Progenitor cell of endocrine pancreas (in vitro differentiated cells): ENCODE data around the gene KRTAP12-2. TPM values are rescaled to one million over a fixed set of nuclear protein-coding genes. Genes with fewer than 3 reads are reported as not detected.

Experiments
- DNase-seq: peaks from one replicate; pipeline ENCODE4 v3.0.0; 2021; ENCODE audit warnings: low spot score; ENCODE audit not compliant: unreplicated experiment
- H3K27ac Mint-ChIP-seq: 2 replicates; pipeline ENCODE4 v1.8.0; 2021; ENCODE audit warnings: mild to moderate bottlenecking, moderate library complexity, mixed read lengths
- H3K27me3 Mint-ChIP-seq: 2 replicates; pipeline ENCODE4 v1.8.0; 2021; ENCODE audit warnings: mixed read lengths
- H3K36me3 Mint-ChIP-seq: 2 replicates; pipeline ENCODE4 v1.8.0; 2022; ENCODE audit warnings: mixed read lengths; ENCODE audit not compliant: insufficient read depth
- H3K4me1 Mint-ChIP-seq: 2 replicates; pipeline ENCODE4 v1.8.0; 2021; ENCODE audit warnings: low read depth, mixed read lengths
- H3K4me3 Mint-ChIP-seq: 2 replicates; pipeline ENCODE4 v1.8.0; 2021; ENCODE audit warnings: low read depth, mild to moderate bottlenecking, moderate library complexity, mixed read lengths
- H3K9me3 Mint-ChIP-seq: 2 replicates; pipeline ENCODE4 v1.8.0; 2021; ENCODE audit warnings: low read depth, mixed read lengths
- CTCF ChIP-seq: fragments of 200-600 bp; sonication (generic); IDR thresholded peaks from one replicate; pipeline ENCODE4 v1.5.0; 2021; ENCODE audit warnings: antibody characterized with exemption, mild to moderate bottlenecking; ENCODE audit not compliant: unreplicated experiment
- total RNA-seq: library from RNA; stranded (reverse); gene quantifications from 2 replicates; pipeline ENCODE4 v1.2.1, GENCODE V29; 2021

KRTAP12-2 gene
- total RNA-seq, 1 donor from 2014 or later, result not detected

- Mint-ChIP-seq H3K27ac (no peak overlapping the region), H3K9me3 (peaks cover 32% of the 10 kb centered on the region), H3K36me3 (peaks cover 5% of the 10 kb centered on the region), H3K4me3 (no peak overlapping the region), H3K27me3 (peaks cover 3% of the 10 kb centered on the region), H3K4me1 (no peaks in the 10 kb centered on the region)
- TF ChIP-seq CTCF, result no peak
- DNase-seq, result no peak
Measured at GRCh38 chr21:44618909-44619308, 47.8 kb downstream of the KRTAP12-2 start.

GRCh38 chr21:44618504-44618903 lies 48.2 kb downstream of the KRTAP12-2 start:
- Mint-ChIP-seq H3K4me3 (no peak overlapping the region), H3K27ac (no peak overlapping the region), H3K27me3 (peaks cover 3% of the 10 kb centered on the region), H3K36me3 (peaks cover 5% of the 10 kb centered on the region), H3K9me3 (peaks cover 28% of the 10 kb centered on the region), H3K4me1 (no peaks in the 10 kb centered on the region)
- peak; percentile 33 for TF ChIP-seq CTCF
- DNase-seq, result no peak

- Mint-ChIP-seq H3K27ac (no peak overlapping the region), H3K4me3 (no peak overlapping the region), H3K9me3 (peaks cover 16% of the 10 kb centered on the region), H3K27me3 (peaks cover 6% of the 10 kb centered on the region), H3K4me1 (no peaks in the 10 kb centered on the region), H3K36me3 (peaks cover 5% of the 10 kb centered on the region)
- TF ChIP-seq CTCF, result no peak
- DNase-seq, result no peak
Measured at GRCh38 chr21:44617071-44617501, 49.6 kb downstream of the KRTAP12-2 start.

- H3K36me3 Mint-ChIP-seq, result peaks cover 5% of the 10 kb centered on the region
- peaks cover 6% of the 10 kb centered on the region for H3K27me3 Mint-ChIP-seq
- H3K4me1 Mint-ChIP-seq, result no peaks in the 10 kb centered on the region
- H3K27ac Mint-ChIP-seq, result no peak overlapping the region
- no peak overlapping the region for H3K4me3 Mint-ChIP-seq
- H3K9me3 Mint-ChIP-seq, result peaks cover 13% of the 10 kb centered on the region
- DNase-seq, result no peak
- TF ChIP-seq CTCF, result no peak
Measured at GRCh38 chr21:44616591-44616926, 50.2 kb downstream of the KRTAP12-2 start.

Other genes with a start within 250 kb of the KRTAP12-2 start
- gene LRRC3, start 211.4 kb downstream of the KRTAP12-2 start, total RNA-seq, result 5.1 and 5.7 TPM in 2 replicates
- gene KRTAP10-1, start 126.7 kb downstream of the KRTAP12-2 start, total RNA-seq, result not detected in 2 replicates
- gene KRTAP10-2, start 115.4 kb downstream of the KRTAP12-2 start, total RNA-seq, result not detected in 2 replicates
- gene KRTAP10-3, start 108.1 kb downstream of the KRTAP12-2 start, total RNA-seq, result not detected in 2 replicates
- not detected in 2 replicates for gene KRTAP10-4, start 93.2 kb downstream of the KRTAP12-2 start, total RNA-seq
- gene KRTAP10-5, start 86.3 kb downstream of the KRTAP12-2 start, total RNA-seq, result not detected in 2 replicates
- not detected in 2 replicates for gene KRTAP10-6, start 74.4 kb downstream of the KRTAP12-2 start, total RNA-seq
- not detected in 2 replicates for gene KRTAP10-7, start 66.3 kb downstream of the KRTAP12-2 start, total RNA-seq
- not detected in 2 replicates for gene KRTAP10-8, start 54.8 kb downstream of the KRTAP12-2 start, total RNA-seq
- gene KRTAP10-9, start 39.8 kb downstream of the KRTAP12-2 start, total RNA-seq, result not detected in 2 replicates
- gene KRTAP10-10, start 29.6 kb downstream of the KRTAP12-2 start, total RNA-seq, result not detected in 2 replicates
- not detected in 2 replicates for gene KRTAP10-11, start 20.5 kb downstream of the KRTAP12-2 start, total RNA-seq
- not detected in 2 replicates for gene KRTAP12-4, start 12.3 kb downstream of the KRTAP12-2 start, total RNA-seq
- gene KRTAP12-3, start 9.0 kb downstream of the KRTAP12-2 start, total RNA-seq, result not detected in 2 replicates
- gene KRTAP12-1, start 15.2 kb upstream of the KRTAP12-2 start, total RNA-seq, result not detected in 2 replicates
- not detected in 2 replicates for gene KRTAP10-12, start 30.2 kb upstream of the KRTAP12-2 start, total RNA-seq
- gene TSPEAR, start 44.6 kb upstream of the KRTAP12-2 start, total RNA-seq, result not detected in 2 replicates
- 78.7 and 85.2 TPM in 2 replicates for gene UBE2G2, start 134.9 kb upstream of the KRTAP12-2 start, total RNA-seq
- 65.0 and 73.5 TPM in 2 replicates for gene SUMO3, start 151.1 kb upstream of the KRTAP12-2 start, total RNA-seq
- gene PTTG1IP, start 206.8 kb upstream of the KRTAP12-2 start, total RNA-seq, result 221 and 226 TPM in 2 replicates